H9 (cell line): ENCODE results near the gene CACNA2D3. TPM values are rescaled to one million over a fixed set of nuclear protein-coding genes. Genes with fewer than 3 reads are reported as not detected.

Source experiments
- DNase-seq: peaks from one replicate; pipeline ENCODE4 v3.0.0-alpha.2; 2017
- H2AFZ ChIP-seq: one replicate; pipeline ENCODE4 v1.6.1; 2013; ENCODE audit warnings: mild to moderate bottlenecking, low read length, control low read depth, moderate library complexity
- H2AK5ac ChIP-seq: 2 replicates; pipeline ENCODE4 v1.6.1; 2013; ENCODE audit warnings: low read length, control low read depth, mixed read lengths; ENCODE audit not compliant: insufficient read length
- H2BK120ac ChIP-seq: one replicate; pipeline ENCODE4 v1.6.1; 2013; ENCODE audit warnings: low read depth, mild to moderate bottlenecking, low read length, control low read depth, inconsistent platforms; ENCODE audit not compliant: poor library complexity, severe bottlenecking
- H2BK12ac ChIP-seq: 2 replicates; pipeline ENCODE4 v1.6.1; 2013; ENCODE audit warnings: low read length, control low read depth, mixed read lengths, low read depth; ENCODE audit not compliant: insufficient read length
- H2BK15ac ChIP-seq: 2 replicates; pipeline ENCODE4 v1.6.1; 2013; ENCODE audit warnings: low read depth, low read length, control low read depth
- H2BK20ac ChIP-seq: one replicate; pipeline ENCODE4 v1.6.1; 2013; ENCODE audit warnings: low read depth, mild to moderate bottlenecking, low read length, control low read depth, inconsistent platforms; ENCODE audit not compliant: poor library complexity, severe bottlenecking
- H2BK5ac ChIP-seq: 2 replicates; pipeline ENCODE4 v1.6.1; 2013; ENCODE audit warnings: low read length, control low read depth, mixed read lengths; ENCODE audit not compliant: insufficient read length
- H3K14ac ChIP-seq: 2 replicates; pipeline ENCODE4 v1.6.1; 2013; ENCODE audit warnings: low read length, control low read depth; ENCODE audit not compliant: insufficient read depth
- H3K18ac ChIP-seq: 2 replicates; pipeline ENCODE4 v1.6.1; 2013; ENCODE audit warnings: low read depth, mild to moderate bottlenecking, mixed read lengths, low read length, control low read depth; ENCODE audit not compliant: insufficient read length
- H3K23ac ChIP-seq: 2 replicates; pipeline ENCODE4 v1.6.1; 2013; ENCODE audit warnings: low read length, control low read depth, mixed read lengths, low read depth; ENCODE audit not compliant: insufficient read length
- H3K23me2 ChIP-seq: 2 replicates; pipeline ENCODE4 v1.6.1; 2013; ENCODE audit warnings: low read depth, mild to moderate bottlenecking, mixed read lengths, low read length, control low read depth; ENCODE audit not compliant: insufficient read length, poor library complexity, severe bottlenecking
- H3K27ac ChIP-seq: 2 replicates; pipeline ENCODE4 v1.5.1; 2013; ENCODE audit warnings: low read length, control low read depth, mixed read lengths, low read depth; ENCODE audit not compliant: insufficient read length
- H3K27me3 ChIP-seq: 2 replicates; pipeline ENCODE4 v1.6.1; 2013; ENCODE audit warnings: low read length, control low read depth, inconsistent platforms; ENCODE audit not compliant: insufficient read depth
- H3K4ac ChIP-seq: 2 replicates; pipeline ENCODE4 v1.6.1; 2013; ENCODE audit warnings: low read depth, mild to moderate bottlenecking, control low read depth, inconsistent platforms, low read length, moderate library complexity
- H3K4me1 ChIP-seq: 2 replicates; pipeline ENCODE4 v1.6.1; 2013; ENCODE audit warnings: low read length, control low read depth, inconsistent platforms; ENCODE audit not compliant: insufficient read depth
- H3K4me2 ChIP-seq: 2 replicates; pipeline ENCODE4 v1.6.1; 2013; ENCODE audit warnings: low read length, control low read depth, mixed read lengths; ENCODE audit not compliant: insufficient read length, insufficient read depth
- H3K56ac ChIP-seq: 2 replicates; pipeline ENCODE4 v1.6.1; 2013; ENCODE audit warnings: low read depth, mild to moderate bottlenecking, mixed read lengths, low read length, control low read depth; ENCODE audit not compliant: insufficient read length
- H3K79me1 ChIP-seq: 2 replicates; pipeline ENCODE4 v1.6.1; 2013; ENCODE audit warnings: low read depth, mild to moderate bottlenecking, moderate library complexity, low read length, control low read depth, inconsistent platforms; ENCODE audit not compliant: insufficient read depth, poor library complexity, severe bottlenecking
- H3K79me2 ChIP-seq: 2 replicates; pipeline ENCODE4 v1.6.1; 2013; ENCODE audit warnings: low read length, control low read depth, inconsistent platforms; ENCODE audit not compliant: insufficient read depth
- H3K9ac ChIP-seq: 2 replicates; pipeline ENCODE4 v1.6.1; 2013; ENCODE audit warnings: low read length, control low read depth, mixed read lengths; ENCODE audit not compliant: insufficient read length; ENCODE audit errors: extremely low read depth
- H3K9me3 ChIP-seq: one replicate; pipeline ENCODE4 v1.6.1; 2013; ENCODE audit warnings: low read depth, low read length, inconsistent platforms; ENCODE audit not compliant: control insufficient read depth
- H3T11ph ChIP-seq: one replicate; pipeline ENCODE4 v1.6.1; 2013; ENCODE audit warnings: mild to moderate bottlenecking, low read length, control low read depth, inconsistent platforms
- H4K20me1 ChIP-seq: one replicate; pipeline ENCODE4 v1.6.1; 2013; ENCODE audit not compliant: control insufficient read depth, insufficient read length, insufficient read depth
- H4K5ac ChIP-seq: 2 replicates; pipeline ENCODE4 v1.6.1; 2013; ENCODE audit warnings: low read depth, mild to moderate bottlenecking, mixed read lengths, low read length, control low read depth; ENCODE audit not compliant: insufficient read length
- H4K8ac ChIP-seq: replicated peaks from 2 replicates; pipeline ENCODE4 v1.6.1; 2013; ENCODE audit warnings: low read length, control low read depth, mixed read lengths, low read depth; ENCODE audit not compliant: insufficient read length
- H4K91ac ChIP-seq: 2 replicates; pipeline ENCODE4 v1.6.1; 2013; ENCODE audit warnings: low read depth, mild to moderate bottlenecking, moderate library complexity, mixed read lengths, low read length, control low read depth; ENCODE audit not compliant: insufficient read length
- H3K27ac Mint-ChIP-seq, 3 experiments: 2 replicates in 2 of 3; 3 replicates in 1 of 3; pipeline ENCODE4 v1.8.0; 2020 to 2021; ENCODE audit warnings: mixed read lengths in 3 of 3, mild to moderate bottlenecking in 1 of 3, moderate library complexity in 1 of 3
- H3K27me3 Mint-ChIP-seq: 2 replicates; pipeline ENCODE4 v1.8.0; 2021; ENCODE audit warnings: low read depth, mild to moderate bottlenecking, moderate library complexity, mixed read lengths
- H3K36me3 Mint-ChIP-seq, 3 experiments: 2 replicates in 2 of 3; 3 replicates in 1 of 3; pipeline ENCODE4 v1.8.0; 2020 to 2021; ENCODE audit warnings: low read depth in 3 of 3, mixed read lengths in 3 of 3; ENCODE audit not compliant: insufficient read depth in 1 of 3
- H3K4me1 Mint-ChIP-seq, 2 experiments: 2 replicates each; pipeline ENCODE4 v1.8.0; 2020; ENCODE audit warnings: mixed read lengths in 2 of 2
- H3K4me3 Mint-ChIP-seq, 2 experiments: 2 replicates in 1 of 2; 3 replicates in 1 of 2; pipeline ENCODE4 v1.8.0; 2020 to 2021; ENCODE audit warnings: mild to moderate bottlenecking in 2 of 2, mixed read lengths in 2 of 2, moderate library complexity in 1 of 2
- H3K9me3 Mint-ChIP-seq, 2 experiments: 2 replicates in 1 of 2; 3 replicates in 1 of 2; pipeline ENCODE4 v1.8.0; 2020; ENCODE audit warnings: mild to moderate bottlenecking in 2 of 2, mixed read lengths in 2 of 2, moderate library complexity in 1 of 2
- WGBS: extraction: QIAGEN DNeasy Blood & Tissue Kit; methylation state at CpG from one replicate; pipeline ENCODE4 v1.1.7; 2013; ENCODE audit warnings: missing lambda C conversion rate, low lambda C conversion rate, mixed read lengths; ENCODE audit not compliant: insufficient read length; ENCODE audit errors: extremely low coverage; 5-methylcytosine and 5-hydroxymethylcytosine counted together
- total RNA-seq: library from RNA; stranded (reverse); gene quantifications from 2 replicates; pipeline ENCODE4 v1.2.1, GENCODE V29; 2021
- TF ChIP-seq, protein P1 (sequence below): fragments of 200-600 bp; sonication (generic); conservative IDR thresholded peaks from 3 replicates; pipeline ENCODE4 v1.8.0; 2021; ENCODE audit warnings: antibody characterized with exemption, mild to moderate bottlenecking

Gene CACNA2D3
- total RNA-seq, 1 experiment from 2014 or later: 3.2 TPM

DNA sequence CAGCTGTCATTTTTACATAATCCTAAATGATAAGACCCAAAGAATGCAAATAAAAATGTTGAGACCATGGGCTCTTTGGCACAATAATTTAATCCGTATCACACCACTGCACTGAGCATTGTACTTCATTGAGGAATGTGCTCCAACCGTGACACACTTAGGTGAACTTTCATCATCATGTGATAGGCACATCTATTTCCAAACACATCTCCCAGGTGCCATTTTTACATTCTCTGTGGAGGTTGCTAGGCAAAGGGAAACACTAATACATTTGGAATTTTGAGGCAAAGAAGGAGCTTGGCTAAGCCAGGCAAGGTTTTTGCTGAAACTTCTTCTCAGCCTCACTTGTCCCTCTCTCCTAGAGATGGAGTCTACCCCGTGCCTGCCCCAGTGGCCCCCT lies 736.8 kb downstream of the CACNA2D3 start:
- no peak overlapping the region for H2AFZ ChIP-seq
- no peak overlapping the region for H3K4me3 Mint-ChIP-seq

More for the DNA sequence above, 736.8 kb downstream of the CACNA2D3 start:
- H3K4me1 ChIP-seq: peaks cover 15% of the 10 kb centered on the region
- no peak overlapping the region for H3K4ac ChIP-seq
- no peaks in the 10 kb centered on the region for H3K79me1 ChIP-seq
- no peak overlapping the region for H3K9ac ChIP-seq
- no peaks in the 10 kb centered on the region for H3K79me2 ChIP-seq
- no peak overlapping the region for H4K91ac ChIP-seq
- no CpG with 5 or more reads among the region's 3 CpGs for WGBS
- no peak overlapping the region for H2BK12ac ChIP-seq
- no peak overlapping the region for H3K14ac ChIP-seq
- H2BK120ac ChIP-seq: no peak overlapping the region
- TF ChIP-seq, protein P1, sequence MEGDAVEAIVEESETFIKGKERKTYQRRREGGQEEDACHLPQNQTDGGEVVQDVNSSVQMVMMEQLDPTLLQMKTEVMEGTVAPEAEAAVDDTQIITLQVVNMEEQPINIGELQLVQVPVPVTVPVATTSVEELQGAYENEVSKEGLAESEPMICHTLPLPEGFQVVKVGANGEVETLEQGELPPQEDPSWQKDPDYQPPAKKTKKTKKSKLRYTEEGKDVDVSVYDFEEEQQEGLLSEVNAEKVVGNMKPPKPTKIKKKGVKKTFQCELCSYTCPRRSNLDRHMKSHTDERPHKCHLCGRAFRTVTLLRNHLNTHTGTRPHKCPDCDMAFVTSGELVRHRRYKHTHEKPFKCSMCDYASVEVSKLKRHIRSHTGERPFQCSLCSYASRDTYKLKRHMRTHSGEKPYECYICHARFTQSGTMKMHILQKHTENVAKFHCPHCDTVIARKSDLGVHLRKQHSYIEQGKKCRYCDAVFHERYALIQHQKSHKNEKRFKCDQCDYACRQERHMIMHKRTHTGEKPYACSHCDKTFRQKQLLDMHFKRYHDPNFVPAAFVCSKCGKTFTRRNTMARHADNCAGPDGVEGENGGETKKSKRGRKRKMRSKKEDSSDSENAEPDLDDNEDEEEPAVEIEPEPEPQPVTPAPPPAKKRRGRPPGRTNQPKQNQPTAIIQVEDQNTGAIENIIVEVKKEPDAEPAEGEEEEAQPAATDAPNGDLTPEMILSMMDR: no peak
- no peaks in the 10 kb centered on the region for H3K23me2 ChIP-seq
- no peak overlapping the region for H3K56ac ChIP-seq
- no peak overlapping the region for H3K23ac ChIP-seq
- H2BK20ac ChIP-seq: no peak overlapping the region
- H2BK5ac ChIP-seq: no peak overlapping the region
- H4K8ac ChIP-seq: no peak overlapping the region
- no peak overlapping the region for H3K27ac ChIP-seq
- no peak overlapping the region for H2AK5ac ChIP-seq
- peaks cover 22 to 39% of the 10 kb centered on the region in 2 experiments for H3K4me1 Mint-ChIP-seq
- H3K9me3 ChIP-seq: no peaks in the 10 kb centered on the region
- no peak for DNase-seq
- no peaks in the 10 kb centered on the region for H4K20me1 ChIP-seq
- H3K27ac Mint-ChIP-seq: no peak overlapping the region
- no peak overlapping the region for H3K18ac ChIP-seq
- H3K27me3 Mint-ChIP-seq: peaks cover 1% of the 10 kb centered on the region; the same call in 1 of the 2 replicates
- peaks cover 0 to 2% (median 0%) of the 10 kb centered on the region in 3 experiments; a peak in 2 of 7 replicates for H3K36me3 Mint-ChIP-seq
- no peak overlapping the region for H3K4me2 ChIP-seq
- H2BK15ac ChIP-seq: no peak overlapping the region
- no peak overlapping the region for H4K5ac ChIP-seq
- H3K27me3 ChIP-seq: no peaks in the 10 kb centered on the region
- H3K9me3 Mint-ChIP-seq: no peaks in the 10 kb centered on the region; a peak in 2 of 5 replicates
- no peak overlapping the region for H3T11ph ChIP-seq
